Endothelial cell (in vitro differentiated cells): ENCODE results near the gene BANP. TPM values are rescaled to one million over a fixed set of nuclear protein-coding genes. Genes with fewer than 3 reads are reported as not detected.
"Not testable (repeated sequence)": the region's sequence is repeated elsewhere in the genome, so short reads cannot be mapped to it uniquely, and the experiment has no call there.

ENCODE experiments used
- DNase-seq: peaks from one replicate; pipeline ENCODE4 v3.0.0; 2021; ENCODE audit warnings: low spot score
- H3K27ac Mint-ChIP-seq: one replicate; pipeline ENCODE4 v1.8.0; 2021; ENCODE audit warnings: mixed read lengths, inconsistent platforms; ENCODE audit not compliant: unreplicated experiment
- H3K27me3 Mint-ChIP-seq: one replicate; pipeline ENCODE4 v1.8.0; 2021; ENCODE audit warnings: mild to moderate bottlenecking, moderate library complexity, mixed read lengths, inconsistent platforms; ENCODE audit not compliant: unreplicated experiment
- H3K36me3 Mint-ChIP-seq: one replicate; pipeline ENCODE4 v1.8.0; 2021; ENCODE audit warnings: mild to moderate bottlenecking, low read depth, mixed read lengths, inconsistent platforms; ENCODE audit not compliant: unreplicated experiment
- H3K4me1 Mint-ChIP-seq: one replicate; pipeline ENCODE4 v1.8.0; 2021; ENCODE audit warnings: mild to moderate bottlenecking, mixed read lengths, inconsistent platforms; ENCODE audit not compliant: unreplicated experiment
- H3K4me3 Mint-ChIP-seq: one replicate; pipeline ENCODE4 v1.8.0; 2021; ENCODE audit warnings: mild to moderate bottlenecking, mixed read lengths, inconsistent platforms; ENCODE audit not compliant: unreplicated experiment
- H3K9me3 Mint-ChIP-seq: one replicate; pipeline ENCODE4 v1.8.0; 2021; ENCODE audit warnings: mixed read lengths, inconsistent platforms; ENCODE audit not compliant: unreplicated experiment
- CTCF ChIP-seq: fragments of 200-600 bp; sonication (generic); IDR thresholded peaks from one replicate; pipeline ENCODE4 v1.5.0; 2021; ENCODE audit warnings: antibody characterized with exemption; ENCODE audit not compliant: unreplicated experiment
- total RNA-seq: library from RNA; stranded (reverse); fragmentation: NEBNext Ultra II Directional; extraction: Animal tissue kit (Norgen Biotek cat#: 25700); gene quantifications from one replicate; pipeline ENCODE4 v1.2.1, GENCODE V29; 2021; ENCODE audit not compliant: unreplicated experiment

BANP gene
- total RNA-seq, 1 donor from 2014 or later: 33.3 TPM

- peaks cover 5% of the 10 kb centered on the region for H3K4me1 Mint-ChIP-seq
- peaks cover 11% of the 10 kb centered on the region for H3K27me3 Mint-ChIP-seq
- DNase-seq: no peak
- no peak overlapping the region for H3K4me3 Mint-ChIP-seq
- TF ChIP-seq CTCF: no peak
- H3K27ac Mint-ChIP-seq: no peak overlapping the region
- H3K9me3 Mint-ChIP-seq: no peaks in the 10 kb centered on the region
- no peaks in the 10 kb centered on the region for H3K36me3 Mint-ChIP-seq
These were observed 162.4 kb downstream of the BANP start for GRCh38 chr16:88113545-88114045.

GRCh38 chr16:88114541-88115228 lies 163.5 kb downstream of the BANP start:
- not testable (repeated sequence) for H3K36me3 Mint-ChIP-seq, H3K27ac Mint-ChIP-seq, H3K4me3 Mint-ChIP-seq, H3K9me3 Mint-ChIP-seq, DNase-seq
- H3K4me1 Mint-ChIP-seq: peaks cover 12% of the 10 kb centered on the region
- peaks cover 11% of the 10 kb centered on the region for H3K27me3 Mint-ChIP-seq

GRCh38 chr16:88116121-88116520 lies 164.9 kb downstream of the BANP start:
- no peaks in the 10 kb centered on the region for H3K36me3 Mint-ChIP-seq
- no peak for TF ChIP-seq CTCF
- H3K4me1 Mint-ChIP-seq: peaks cover 12% of the 10 kb centered on the region
- DNase-seq: no peak
- peaks cover 11% of the 10 kb centered on the region for H3K27me3 Mint-ChIP-seq
- no peaks in the 10 kb centered on the region for H3K9me3 Mint-ChIP-seq
- H3K27ac Mint-ChIP-seq: no peak overlapping the region
- H3K4me3 Mint-ChIP-seq: no peak overlapping the region

- Mint-ChIP-seq H3K36me3 (no peaks in the 10 kb centered on the region), H3K4me3 (no peak overlapping the region), H3K27me3 (peaks cover 10% of the 10 kb centered on the region), H3K27ac (no peak overlapping the region), H3K4me1 (peaks cover 12% of the 10 kb centered on the region), H3K9me3 (no peaks in the 10 kb centered on the region)
- no peak for DNase-seq
- TF ChIP-seq CTCF: no peak
These were observed 166.2 kb downstream of the BANP start for GRCh38 chr16:88117476-88117868.

- H3K4me3 Mint-ChIP-seq: no peak overlapping the region
- peak overlapping the region; percentile 67 for H3K27ac Mint-ChIP-seq
- H3K27me3 Mint-ChIP-seq: peaks cover 10% of the 10 kb centered on the region
- no peak for DNase-seq
- peaks cover 12% of the 10 kb centered on the region for H3K4me1 Mint-ChIP-seq
- H3K36me3 Mint-ChIP-seq: no peaks in the 10 kb centered on the region
- TF ChIP-seq CTCF: no peak
- no peaks in the 10 kb centered on the region for H3K9me3 Mint-ChIP-seq
These were observed 167.1 kb downstream of the BANP start for GRCh38 chr16:88118376-88118775.

GRCh38 chr16:88118852-88119741 lies 167.9 kb downstream of the BANP start:
- H3K27me3 Mint-ChIP-seq, H3K36me3 Mint-ChIP-seq, H3K9me3 Mint-ChIP-seq, DNase-seq, H3K4me3 Mint-ChIP-seq: not testable (repeated sequence)
- Mint-ChIP-seq H3K27ac (peak overlapping the region; percentile 77), H3K4me1 (peaks cover 12% of the 10 kb centered on the region)

GRCh38 chr16:88119881-88120751 lies 168.9 kb downstream of the BANP start:
- H3K27ac Mint-ChIP-seq, H3K4me3 Mint-ChIP-seq, H3K36me3 Mint-ChIP-seq, H3K9me3 Mint-ChIP-seq, DNase-seq, H3K27me3 Mint-ChIP-seq: not testable (repeated sequence)
- peaks cover 12% of the 10 kb centered on the region for H3K4me1 Mint-ChIP-seq
